WTC11 (cell line): ENCODE data around the gene IMPDH1. TPM values are rescaled to one million over a fixed set of nuclear protein-coding genes. Genes with fewer than 3 reads are reported as not detected.

ENCODE experiments used
- ATAC-seq: fragments of 200-7000 bp; cut with Tn5 transposase; 2 replicates; pipeline ENCODE4 v1.10.0; 2021; ENCODE audit warnings: mild to moderate bottlenecking, moderate library complexity
- CTCF ChIA-PET: fragments of 300-600 bp; sonication (Branson Sonifier 250); formaldehyde crosslinking; loops from one replicate; lab custom pipeline; 2021; ENCODE audit warnings: antibody characterized with exemption; lab: Charles Lee
- POLR2A ChIA-PET: fragments of 350-600 bp; sonication (Branson Sonifier 250); formaldehyde crosslinking; loops from one replicate; lab custom pipeline; 2021; ENCODE audit warnings: antibody characterized with exemption; lab: Charles Lee
- DNase-seq: peaks from one replicate; pipeline ENCODE4 v3.0.0; 2021; ENCODE audit warnings: low spot score
- H3K27ac Mint-ChIP-seq: 2 replicates; pipeline ENCODE4 v1.8.0; 2021; ENCODE audit warnings: mixed read lengths
- H3K27me3 Mint-ChIP-seq: 2 replicates; pipeline ENCODE4 v1.8.0; 2021; ENCODE audit warnings: low read depth, mild to moderate bottlenecking, moderate library complexity, mixed read lengths
- H3K36me3 Mint-ChIP-seq: 2 replicates; pipeline ENCODE4 v1.8.0; 2021; ENCODE audit warnings: mixed read lengths
- H3K4me1 Mint-ChIP-seq: 2 replicates; pipeline ENCODE4 v1.8.0; 2022; ENCODE audit warnings: mixed read lengths
- H3K4me3 Mint-ChIP-seq: 2 replicates; pipeline ENCODE4 v1.8.0; 2021; ENCODE audit warnings: mild to moderate bottlenecking, moderate library complexity, mixed read lengths
- H3K9me3 Mint-ChIP-seq: 2 replicates; pipeline ENCODE4 v1.8.0; 2021; ENCODE audit warnings: mixed read lengths
- CBFB ChIP-seq: sonication (generic); formaldehyde crosslinking; IDR thresholded peaks from 2 replicates; pipeline ENCODE4 v1.8.1; 2022; ENCODE audit warnings: mild to moderate bottlenecking, low read depth, missing genetic modification reagents
- CDX4 ChIP-seq: fragments of 250-450 bp; sonication (Bioruptor Pico); IDR thresholded peaks from 2 replicates; pipeline ENCODE4 v1.9.0; 2021; ENCODE audit warnings: moderate library complexity, mild to moderate bottlenecking, inconsistent platforms, borderline replicate concordance
- E2F5 ChIP-seq: sonication (generic); formaldehyde crosslinking; IDR thresholded peaks from 2 replicates; pipeline ENCODE4 v1.8.1; 2022; ENCODE audit warnings: mild to moderate bottlenecking, moderate library complexity, missing genetic modification reagents
- ELF4 ChIP-seq: sonication (generic); formaldehyde crosslinking; IDR thresholded peaks from 2 replicates; pipeline ENCODE4 v1.8.1; 2022; ENCODE audit warnings: low read depth, mild to moderate bottlenecking, moderate library complexity, missing genetic modification reagents
- FOXK1 ChIP-seq: sonication (generic); formaldehyde crosslinking; IDR thresholded peaks from 2 replicates; pipeline ENCODE4 v1.8.0; 2022; ENCODE audit warnings: mild to moderate bottlenecking, moderate library complexity, missing genetic modification reagents
- FOXP1 ChIP-seq: sonication (generic); formaldehyde crosslinking; IDR thresholded peaks from 2 replicates; pipeline ENCODE4 v1.8.0; 2022; ENCODE audit warnings: missing genetic modification reagents, mild to moderate bottlenecking, moderate library complexity, borderline replicate concordance
- GRHL2 ChIP-seq: fragments of 250-450 bp; sonication (Bioruptor Pico); IDR thresholded peaks from 2 replicates; pipeline ENCODE4 v1.8.0; 2022; ENCODE audit warnings: mild to moderate bottlenecking, moderate library complexity; ENCODE audit not compliant: insufficient replicate concordance, severe bottlenecking
- IRF1 ChIP-seq: sonication (generic); formaldehyde crosslinking; IDR thresholded peaks from 2 replicates; pipeline ENCODE4 v1.8.0; 2023; ENCODE audit warnings: missing genetic modification reagents
- IRF2 ChIP-seq: sonication (generic); formaldehyde crosslinking; IDR thresholded peaks from 2 replicates; pipeline ENCODE4 v1.8.0; 2022; ENCODE audit warnings: low read depth, missing genetic modification reagents, borderline replicate concordance
- KAT7 ChIP-seq: sonication (generic); formaldehyde crosslinking; IDR thresholded peaks from 2 replicates; pipeline ENCODE4 v1.8.1; 2023; ENCODE audit warnings: missing genetic modification reagents, mild to moderate bottlenecking, borderline replicate concordance
- MAX ChIP-seq: sonication (generic); formaldehyde crosslinking; IDR thresholded peaks from 2 replicates; pipeline ENCODE4 v1.8.0; 2022; ENCODE audit warnings: mild to moderate bottlenecking, missing genetic modification reagents
- NR2C2 ChIP-seq: sonication (generic); formaldehyde crosslinking; IDR thresholded peaks from 2 replicates; pipeline ENCODE4 v1.8.0; 2022; ENCODE audit warnings: mild to moderate bottlenecking, missing genetic modification reagents
- PREB ChIP-seq: sonication (generic); formaldehyde crosslinking; IDR thresholded peaks from 2 replicates; pipeline ENCODE4 v1.8.1; 2022; ENCODE audit warnings: mild to moderate bottlenecking, missing genetic modification reagents, moderate library complexity, borderline replicate concordance
- SOX15 ChIP-seq: fragments of 250-450 bp; sonication (Bioruptor Pico); IDR thresholded peaks from 2 replicates; pipeline ENCODE4 v1.9.0; 2021; ENCODE audit warnings: mild to moderate bottlenecking
- SP1 ChIP-seq: sonication (generic); formaldehyde crosslinking; conservative IDR thresholded peaks from 2 replicates; pipeline ENCODE4 v1.8.1; 2022; ENCODE audit warnings: missing genetic modification reagents
- TCF7 ChIP-seq: sonication (generic); formaldehyde crosslinking; IDR thresholded peaks from 2 replicates; pipeline ENCODE4 v1.8.0; 2022; ENCODE audit warnings: mild to moderate bottlenecking, low read depth, missing genetic modification reagents, moderate library complexity
- USF1 ChIP-seq: sonication (generic); formaldehyde crosslinking; IDR thresholded peaks from 2 replicates; pipeline ENCODE4 v1.8.0; 2022; ENCODE audit warnings: mild to moderate bottlenecking, missing genetic modification reagents
- ZNF219 ChIP-seq: sonication (generic); formaldehyde crosslinking; IDR thresholded peaks from 2 replicates; pipeline ENCODE4 v1.8.0; 2023; ENCODE audit warnings: missing genetic modification reagents, mild to moderate bottlenecking, borderline replicate concordance
- ZNF263 ChIP-seq: sonication (generic); formaldehyde crosslinking; IDR thresholded peaks from 2 replicates; pipeline ENCODE4 v1.8.1; 2022; ENCODE audit warnings: low read depth, mild to moderate bottlenecking, moderate library complexity, missing genetic modification reagents
- ZNF317 ChIP-seq: sonication (generic); formaldehyde crosslinking; IDR thresholded peaks from 2 replicates; pipeline ENCODE4 v1.8.1; 2023; ENCODE audit warnings: low read depth, mild to moderate bottlenecking, moderate library complexity, missing genetic modification reagents, borderline replicate concordance
- ZNF512 ChIP-seq: sonication (generic); formaldehyde crosslinking; IDR thresholded peaks from 2 replicates; pipeline ENCODE4 v1.8.1; 2022; ENCODE audit warnings: missing genetic modification reagents, borderline replicate concordance
- ZNF532 ChIP-seq: fragments of 250-450 bp; sonication (Bioruptor Pico); IDR thresholded peaks from 2 replicates; pipeline ENCODE4 v1.9.0; 2021; ENCODE audit warnings: mild to moderate bottlenecking, borderline replicate concordance
- ZNF671 ChIP-seq: fragments of 250-450 bp; sonication (Bioruptor Pico); IDR thresholded peaks from 2 replicates; pipeline ENCODE4 v1.8.0; 2021; ENCODE audit warnings: mild to moderate bottlenecking
- total RNA-seq: library from RNA; stranded (reverse); gene quantifications from 3 replicates; pipeline ENCODE4 v1.2.3, GENCODE V29; 2021

Gene IMPDH1
- total RNA-seq, 1 experiment from 2014 or later: 54.2 TPM

GRCh38 chr7:128376077-128376476 lies 33.7 kb downstream of the IMPDH1 start:
- ChIA-PET CTCF (interaction anchor here (1.1 kb wide), 1 partner anchor 29 kb away, joined by 3 read pairs; no protein-coding TSS in a partner anchor), POLR2A (no interaction called here)
- no peak for ATAC-seq

GRCh38 chr7:128374041-128374440 lies 35.7 kb downstream of the IMPDH1 start:
- ATAC-seq: no peak
- no peaks in the 10 kb centered on the region for H3K4me1 Mint-ChIP-seq
- no peaks in the 10 kb centered on the region for H3K36me3 Mint-ChIP-seq
- TF ChIP-seq ZNF317 (CRISPR knock-in tag): no peak
- TF ChIP-seq MAX (CRISPR knock-in tag): no peak
- TF ChIP-seq ELF4: no peak
- no peak for TF ChIP-seq NR2C2
- TF ChIP-seq ZNF512 (CRISPR knock-in tag): no peak
- TF ChIP-seq IRF1 (CRISPR knock-in tag): no peak
- TF ChIP-seq CDX4: no peak
- no peak for TF ChIP-seq FOXP1
- TF ChIP-seq CBFB (CRISPR knock-in tag): no peak
- no peak for TF ChIP-seq ZNF263
- TF ChIP-seq USF1: no peak
- TF ChIP-seq IRF2 (CRISPR knock-in tag): no peak
- TF ChIP-seq ZNF219: no peak
- no peak for TF ChIP-seq GRHL2
- TF ChIP-seq, all 79 proteins: peak for 0
- peaks cover 38% of the 10 kb centered on the region for H3K27me3 Mint-ChIP-seq
- DNase-seq: no peak
- POLR2A ChIA-PET: no interaction called here
- H3K27ac Mint-ChIP-seq: no peak overlapping the region
- H3K4me3 Mint-ChIP-seq: no peak overlapping the region
- CTCF ChIA-PET: interaction anchor here (0.7 to 1.0 kb wide), 2 partner anchors 14 kb away, joined by 3 to 4 read pairs; no protein-coding TSS in a partner anchor
- H3K9me3 Mint-ChIP-seq: peaks cover 5% of the 10 kb centered on the region

More at GRCh38 chr7:128376077-128376476, 33.7 kb downstream of the IMPDH1 start:
- peaks cover 5% of the 10 kb centered on the region for H3K4me1 Mint-ChIP-seq
- no peak for DNase-seq
- H3K9me3 Mint-ChIP-seq: peaks cover 5% of the 10 kb centered on the region
- TF ChIP-seq NR2C2: no peak
- TF ChIP-seq ZNF671: no peak
- TF ChIP-seq KAT7 (CRISPR knock-in tag): no peak
- no peak for TF ChIP-seq TCF7 (CRISPR knock-in tag)
- TF ChIP-seq FOXK1 (CRISPR knock-in tag): no peak
- H3K36me3 Mint-ChIP-seq: no peaks in the 10 kb centered on the region
- H3K27ac Mint-ChIP-seq: no peak overlapping the region
- H3K27me3 Mint-ChIP-seq: peaks cover 30% of the 10 kb centered on the region
- H3K4me3 Mint-ChIP-seq: no peak overlapping the region

GRCh38 chr7:128373606-128374005 lies 36.2 kb downstream of the IMPDH1 start:
- no peak for ATAC-seq
- H3K4me3 Mint-ChIP-seq: no peak overlapping the region
- no peaks in the 10 kb centered on the region for H3K4me1 Mint-ChIP-seq
- no peaks in the 10 kb centered on the region for H3K36me3 Mint-ChIP-seq
- peaks cover 5% of the 10 kb centered on the region for H3K9me3 Mint-ChIP-seq
- peak; percentile 1 for DNase-seq
- ChIA-PET CTCF (interaction anchor here (0.6 to 2.9 kb wide), 3 partner anchors 7 to 1047 kb away, joined by 3 to 30 read pairs (median 4); no protein-coding TSS in a partner anchor), POLR2A (no interaction called here)
- H3K27me3 Mint-ChIP-seq: peaks cover 35% of the 10 kb centered on the region
- no peak overlapping the region for H3K27ac Mint-ChIP-seq
- TF ChIP-seq E2F5 (CRISPR knock-in tag): no peak
- no peak for TF ChIP-seq PREB (CRISPR knock-in tag)
- no peak for TF ChIP-seq FOXK1 (CRISPR knock-in tag)
- TF ChIP-seq SOX15 (CRISPR knock-in tag): no peak
- no peak for TF ChIP-seq KAT7 (CRISPR knock-in tag)
- no peak for TF ChIP-seq SP1 (CRISPR knock-in tag)
- no peak for TF ChIP-seq ZNF532 (CRISPR knock-in tag)
